ENCODE measurements around the gene SYTL2.

DNA sequence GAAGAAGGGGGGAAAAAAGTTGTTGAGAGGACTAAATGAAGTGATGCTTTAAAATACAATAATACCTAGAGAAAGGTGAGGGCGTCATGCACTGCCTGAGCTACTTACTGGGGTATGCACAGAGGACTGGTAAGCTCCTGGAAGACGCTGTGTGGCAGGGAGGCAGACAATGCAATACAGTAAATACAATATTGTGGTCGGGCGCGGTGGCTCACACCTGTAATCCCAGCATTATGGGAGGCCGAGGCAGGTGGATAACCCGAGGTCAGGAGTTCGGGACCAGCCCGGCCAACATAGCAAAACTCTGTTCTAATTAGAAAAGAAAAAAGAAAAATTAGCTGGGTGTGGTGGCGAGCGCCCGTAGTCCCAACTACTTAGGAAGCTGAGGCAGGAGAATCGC, 683 bp upstream of the SYTL2 start:
- TF ChIP-seq, protein P1, sequence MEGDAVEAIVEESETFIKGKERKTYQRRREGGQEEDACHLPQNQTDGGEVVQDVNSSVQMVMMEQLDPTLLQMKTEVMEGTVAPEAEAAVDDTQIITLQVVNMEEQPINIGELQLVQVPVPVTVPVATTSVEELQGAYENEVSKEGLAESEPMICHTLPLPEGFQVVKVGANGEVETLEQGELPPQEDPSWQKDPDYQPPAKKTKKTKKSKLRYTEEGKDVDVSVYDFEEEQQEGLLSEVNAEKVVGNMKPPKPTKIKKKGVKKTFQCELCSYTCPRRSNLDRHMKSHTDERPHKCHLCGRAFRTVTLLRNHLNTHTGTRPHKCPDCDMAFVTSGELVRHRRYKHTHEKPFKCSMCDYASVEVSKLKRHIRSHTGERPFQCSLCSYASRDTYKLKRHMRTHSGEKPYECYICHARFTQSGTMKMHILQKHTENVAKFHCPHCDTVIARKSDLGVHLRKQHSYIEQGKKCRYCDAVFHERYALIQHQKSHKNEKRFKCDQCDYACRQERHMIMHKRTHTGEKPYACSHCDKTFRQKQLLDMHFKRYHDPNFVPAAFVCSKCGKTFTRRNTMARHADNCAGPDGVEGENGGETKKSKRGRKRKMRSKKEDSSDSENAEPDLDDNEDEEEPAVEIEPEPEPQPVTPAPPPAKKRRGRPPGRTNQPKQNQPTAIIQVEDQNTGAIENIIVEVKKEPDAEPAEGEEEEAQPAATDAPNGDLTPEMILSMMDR (IDR thresholded peaks at IDR 0.05): no peak
- TF ChIP-seq EP300 (IDR thresholded peaks at IDR 0.05): no peak

Data from ovary (tissue), 3 donors.